Measurements from ENCODE around the gene PNKP. TPM values are rescaled to one million over a fixed set of nuclear protein-coding genes. Genes with fewer than 3 reads are reported as not detected.

The PNKP gene
- total RNA-seq, 1 donor from 2014 or later, result 144 TPM

DNA sequence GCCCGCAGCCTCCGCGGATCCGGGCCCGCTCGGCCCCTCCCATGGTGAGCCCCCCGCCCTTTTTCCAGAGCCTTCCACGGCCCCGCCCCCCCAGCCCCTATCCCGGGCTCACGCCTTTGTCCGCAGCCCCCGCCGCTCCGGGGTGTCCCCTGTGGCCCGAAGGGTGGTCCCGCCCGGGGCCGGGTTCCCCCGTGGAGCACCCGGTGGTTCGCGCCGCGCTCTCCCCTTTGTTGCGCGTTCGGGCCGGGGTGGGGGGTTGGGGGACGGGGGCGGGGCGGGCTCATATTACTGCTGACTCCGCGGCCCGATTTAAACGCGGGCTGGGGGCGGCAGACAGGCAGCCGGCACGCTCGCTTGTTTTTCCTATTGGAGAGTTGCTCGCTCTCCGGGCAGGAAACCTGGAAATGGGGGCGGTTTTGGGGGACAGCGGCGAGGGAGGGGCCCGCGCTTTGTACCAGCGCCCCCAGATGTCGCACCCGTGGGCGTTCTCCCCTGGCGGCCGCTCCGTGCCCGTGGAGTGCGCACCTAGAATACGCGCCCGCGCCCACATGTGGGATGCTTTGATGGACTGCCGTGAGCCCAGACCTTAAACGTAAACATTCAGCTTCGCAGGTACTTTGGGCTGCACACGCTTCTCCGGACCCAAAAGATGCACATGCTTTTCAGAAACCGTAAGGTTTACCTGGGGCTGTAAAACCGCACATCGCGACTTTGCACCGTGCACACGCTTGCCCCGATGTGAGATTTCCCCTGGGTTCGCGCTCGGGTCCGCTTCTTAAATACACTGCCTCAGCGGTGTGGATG lies 15.7 kb downstream of the PNKP start:
- peak overlapping the region; percentile 84 for H3K4me3 Mint-ChIP-seq (ENCODE audit: low read depth)
- DNase-seq (ENCODE audit: low spot score, unreplicated experiment), result peak; percentile 43
- H3K4me1 Mint-ChIP-seq (ENCODE audit: low read depth), result peaks cover 20% of the 10 kb centered on the region
- H3K36me3 Mint-ChIP-seq (ENCODE audit: insufficient read depth), result peaks cover 18% of the 10 kb centered on the region
- peak overlapping the region; percentile 85 for H3K27ac Mint-ChIP-seq
- peaks cover 6% of the 10 kb centered on the region for H3K9me3 Mint-ChIP-seq (ENCODE audit: low read depth)
- TF ChIP-seq, protein P1, sequence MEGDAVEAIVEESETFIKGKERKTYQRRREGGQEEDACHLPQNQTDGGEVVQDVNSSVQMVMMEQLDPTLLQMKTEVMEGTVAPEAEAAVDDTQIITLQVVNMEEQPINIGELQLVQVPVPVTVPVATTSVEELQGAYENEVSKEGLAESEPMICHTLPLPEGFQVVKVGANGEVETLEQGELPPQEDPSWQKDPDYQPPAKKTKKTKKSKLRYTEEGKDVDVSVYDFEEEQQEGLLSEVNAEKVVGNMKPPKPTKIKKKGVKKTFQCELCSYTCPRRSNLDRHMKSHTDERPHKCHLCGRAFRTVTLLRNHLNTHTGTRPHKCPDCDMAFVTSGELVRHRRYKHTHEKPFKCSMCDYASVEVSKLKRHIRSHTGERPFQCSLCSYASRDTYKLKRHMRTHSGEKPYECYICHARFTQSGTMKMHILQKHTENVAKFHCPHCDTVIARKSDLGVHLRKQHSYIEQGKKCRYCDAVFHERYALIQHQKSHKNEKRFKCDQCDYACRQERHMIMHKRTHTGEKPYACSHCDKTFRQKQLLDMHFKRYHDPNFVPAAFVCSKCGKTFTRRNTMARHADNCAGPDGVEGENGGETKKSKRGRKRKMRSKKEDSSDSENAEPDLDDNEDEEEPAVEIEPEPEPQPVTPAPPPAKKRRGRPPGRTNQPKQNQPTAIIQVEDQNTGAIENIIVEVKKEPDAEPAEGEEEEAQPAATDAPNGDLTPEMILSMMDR (IDR thresholded peaks at IDR 0.05; ENCODE audit: unreplicated experiment), result peak; percentile 9
- H3K27me3 Mint-ChIP-seq, result no peaks in the 10 kb centered on the region

DNA sequence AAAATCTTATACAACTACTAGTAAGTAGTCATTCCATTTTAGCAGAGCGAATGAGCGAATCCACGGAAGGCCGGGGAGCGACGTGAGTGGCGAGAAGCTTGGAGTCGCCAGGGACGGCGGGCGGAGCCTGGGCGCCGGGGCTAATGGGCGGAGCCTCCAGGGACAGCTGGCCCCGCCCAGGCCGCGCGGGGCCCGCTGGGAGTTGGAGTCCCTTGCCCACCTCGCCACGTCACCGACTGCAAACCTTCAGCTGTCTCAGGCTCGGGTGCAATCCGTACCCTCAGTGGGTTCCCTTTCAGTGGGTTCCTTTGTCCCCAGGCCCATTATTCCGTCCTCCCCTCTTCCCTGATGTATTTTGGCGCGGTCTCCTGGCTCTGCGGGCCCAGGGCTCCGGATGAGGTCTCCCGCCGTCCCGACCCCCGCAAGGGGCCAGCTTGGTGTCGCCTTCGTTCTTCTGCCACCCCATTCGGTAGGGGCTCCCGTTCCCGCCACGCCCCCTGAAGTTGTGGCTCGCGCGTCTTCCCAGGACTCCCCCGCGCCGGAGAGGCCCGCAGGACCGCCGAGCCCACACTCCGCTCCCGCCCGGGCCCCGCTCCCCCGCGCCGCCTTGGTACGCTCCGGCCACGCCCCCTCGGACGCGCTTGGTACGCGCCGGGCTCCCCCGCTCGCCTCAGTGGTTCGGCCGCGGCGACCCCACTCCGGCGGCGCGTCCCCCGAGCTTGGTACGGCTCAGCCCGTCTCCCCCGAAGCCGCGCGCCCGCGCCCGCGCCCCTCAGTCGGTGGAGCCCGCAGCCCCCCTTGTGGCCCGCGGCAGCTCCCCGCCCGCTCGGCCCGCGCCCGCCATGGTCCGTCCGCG lies 16.7 kb downstream of the PNKP start, which contains the start of gene PTOV1:
TSS of gene PTOV1 (plus strand) at position 673 of the 856 bp plus-strand sequence.
- H3K4me3 Mint-ChIP-seq (ENCODE audit: low read depth), result peak within 1 kb of the TSS; percentile 87
- TF ChIP-seq, protein P1 (IDR thresholded peaks at IDR 0.05; ENCODE audit: unreplicated experiment), result no peak
- DNase-seq (ENCODE audit: low spot score, unreplicated experiment), result peak; percentile 89
- peaks cover 6% of the 10 kb centered on the region for H3K9me3 Mint-ChIP-seq (ENCODE audit: low read depth)
- peak within 1 kb of the TSS; percentile 98 for H3K27ac Mint-ChIP-seq
- H3K27me3 Mint-ChIP-seq, result no peaks in the 10 kb centered on the region
- H3K36me3 Mint-ChIP-seq (ENCODE audit: insufficient read depth), result peaks cover 21% of the 10 kb centered on the region
- H3K4me1 Mint-ChIP-seq (ENCODE audit: low read depth), result peaks cover 23% of the 10 kb centered on the region

DNA sequence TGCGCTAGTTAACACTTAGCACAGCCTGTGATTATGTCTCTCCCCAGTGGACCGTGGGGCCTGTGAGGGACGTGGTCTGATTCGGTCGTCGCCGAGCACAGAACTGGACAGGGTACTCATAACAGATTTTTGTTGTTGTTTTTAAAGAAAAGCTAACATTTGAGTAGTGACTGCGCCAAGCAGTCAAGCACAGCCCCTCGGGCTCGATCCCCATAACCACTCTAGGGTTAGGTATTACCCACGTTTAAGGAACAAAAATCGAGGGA lies 17.2 kb downstream of the PNKP start:
- peak overlapping the region; percentile 87 for H3K4me3 Mint-ChIP-seq (ENCODE audit: low read depth)
- H3K4me1 Mint-ChIP-seq (ENCODE audit: low read depth), result peaks cover 26% of the 10 kb centered on the region
- no peaks in the 10 kb centered on the region for H3K27me3 Mint-ChIP-seq
- DNase-seq (ENCODE audit: low spot score, unreplicated experiment), result no peak
- H3K36me3 Mint-ChIP-seq (ENCODE audit: insufficient read depth), result peaks cover 19% of the 10 kb centered on the region
- H3K27ac Mint-ChIP-seq, result peak overlapping the region; percentile 98
- TF ChIP-seq, protein P1 (IDR thresholded peaks at IDR 0.05; ENCODE audit: unreplicated experiment), result no peak
- peaks cover 6% of the 10 kb centered on the region for H3K9me3 Mint-ChIP-seq (ENCODE audit: low read depth)

DNA sequence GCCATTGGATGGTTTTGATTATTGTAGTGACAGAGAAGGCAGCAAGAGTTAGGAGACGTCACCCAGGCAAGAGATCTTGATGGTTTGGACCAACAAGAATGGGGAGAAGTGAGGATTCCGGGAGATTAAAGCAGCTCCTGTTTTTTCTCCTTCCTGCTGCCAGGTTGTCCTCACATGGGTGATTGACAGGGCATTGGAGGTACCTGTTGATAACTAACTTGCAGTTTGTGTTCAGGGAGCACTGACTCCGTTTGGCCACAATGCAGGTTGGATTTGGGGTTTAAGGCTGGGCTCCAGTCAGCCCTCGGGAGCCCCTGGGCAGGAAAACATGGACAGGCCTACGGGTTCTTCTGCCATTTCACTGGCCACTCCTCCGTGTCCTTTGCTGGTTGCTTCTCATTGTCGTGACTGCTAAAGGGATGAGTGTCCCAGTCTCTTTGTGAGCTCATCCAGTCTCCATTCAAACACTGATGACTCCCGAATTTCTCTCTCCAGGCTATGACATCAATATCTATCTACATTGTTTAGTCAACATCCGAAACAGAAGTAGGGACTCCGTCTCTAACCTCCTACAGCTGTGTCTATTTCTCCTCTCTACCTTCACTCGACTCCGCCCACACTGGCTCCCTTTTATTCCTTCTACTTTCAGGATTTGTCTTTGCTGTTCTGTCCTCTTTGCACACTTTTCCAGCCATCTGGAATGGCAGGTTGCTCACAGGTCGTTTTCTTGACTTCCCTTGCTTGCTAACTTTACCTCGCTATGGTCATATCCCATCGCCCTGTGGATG lies 17.7 kb downstream of the PNKP start:
- no peaks in the 10 kb centered on the region for H3K27me3 Mint-ChIP-seq
- H3K4me1 Mint-ChIP-seq (ENCODE audit: low read depth), result peaks cover 28% of the 10 kb centered on the region
- H3K9me3 Mint-ChIP-seq (ENCODE audit: low read depth), result peaks cover 6% of the 10 kb centered on the region
- DNase-seq (ENCODE audit: low spot score, unreplicated experiment), result no peak
- TF ChIP-seq, protein P1 (IDR thresholded peaks at IDR 0.05; ENCODE audit: unreplicated experiment), result no peak
- peak overlapping the region; percentile 87 for H3K4me3 Mint-ChIP-seq (ENCODE audit: low read depth)
- peaks cover 19% of the 10 kb centered on the region for H3K36me3 Mint-ChIP-seq (ENCODE audit: insufficient read depth)
- peak overlapping the region; percentile 98 for H3K27ac Mint-ChIP-seq

DNA sequence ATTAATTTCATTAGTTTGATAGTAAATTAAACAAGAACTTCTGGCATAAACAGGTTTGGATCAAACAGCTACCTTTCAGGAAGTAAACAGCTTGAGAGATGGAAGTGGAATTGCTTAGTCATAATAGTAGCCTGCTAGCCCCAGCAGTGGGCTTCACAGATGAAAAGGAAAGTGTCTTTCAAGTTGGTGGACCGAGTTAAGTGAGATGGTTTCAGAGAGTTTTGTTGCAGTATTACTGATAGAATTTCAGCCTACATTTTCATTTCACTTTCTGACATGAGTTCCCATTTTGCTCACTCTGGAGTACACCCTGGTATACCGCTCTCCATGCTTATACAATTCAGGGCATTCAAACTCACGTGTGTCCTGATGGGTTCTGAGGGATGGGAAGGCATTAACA lies 18.4 kb downstream of the PNKP start:
- Mint-ChIP-seq H3K4me1 (ENCODE audit: low read depth) (peaks cover 28% of the 10 kb centered on the region), H3K27me3 (no peaks in the 10 kb centered on the region), H3K27ac (no peak overlapping the region), H3K36me3 (ENCODE audit: insufficient read depth) (peaks cover 19% of the 10 kb centered on the region), H3K4me3 (ENCODE audit: low read depth) (peak overlapping the region; percentile 33), H3K9me3 (ENCODE audit: low read depth) (peaks cover 6% of the 10 kb centered on the region)
- no peak for DNase-seq (ENCODE audit: low spot score, unreplicated experiment)
- TF ChIP-seq, protein P1 (IDR thresholded peaks at IDR 0.05; ENCODE audit: unreplicated experiment), result no peak

All from progenitor cell of endocrine pancreas (in vitro differentiated cells).